Measurements from ENCODE around the gene ITGBL1.

GRCh38 chr13:101450749-101451130 lies 1.7 kb upstream of the ITGBL1 start:
- TF ChIP-seq POLR2A (IDR thresholded peaks at IDR 0.05; ENCODE audit: low read length) (no peak), GATA1 (IDR thresholded peaks at IDR 0.05; ENCODE audit: low read depth, low read length) (no peak)

All from erythroblast (primary cell).